Ishikawa (cell line): ENCODE data around the gene CLDN7.

Experiments used
- CEBPB ChIP-seq: IDR thresholded peaks from 2 replicates; pipeline ENCODE4 v1.6.1; 2012
- CREB1 ChIP-seq: IDR thresholded peaks from 2 replicates; pipeline ENCODE4 v1.6.1; 2012; ENCODE audit warnings: low read depth
- EGR1 ChIP-seq: IDR thresholded peaks from 2 replicates; pipeline ENCODE4 v1.6.1; 2012
- EP300 ChIP-seq: IDR thresholded peaks from 2 replicates; pipeline ENCODE4 v1.6.1; 2012; ENCODE audit warnings: borderline replicate concordance
- FOXM1 ChIP-seq: IDR thresholded peaks from 2 replicates; pipeline ENCODE4 v1.6.1; 2012; ENCODE audit warnings: low read depth, borderline replicate concordance
- NFIC ChIP-seq: IDR thresholded peaks from 2 replicates; pipeline ENCODE4 v1.6.1; 2012
- RAD21 ChIP-seq: IDR thresholded peaks from 2 replicates; pipeline ENCODE4 v1.6.1; 2012; ENCODE audit warnings: low read depth
- TAF1 ChIP-seq: IDR thresholded peaks from 2 replicates; pipeline ENCODE4 v1.6.1; 2012; ENCODE audit warnings: low read depth, mild to moderate bottlenecking
- TCF12 ChIP-seq: IDR thresholded peaks from 2 replicates; pipeline ENCODE4 v1.6.1; 2012; ENCODE audit warnings: low read depth
- TEAD4 ChIP-seq: IDR thresholded peaks from 2 replicates; pipeline ENCODE4 v1.6.1; 2012
- YY1 ChIP-seq: IDR thresholded peaks from 2 replicates; pipeline ENCODE4 v1.6.1; 2012; ENCODE audit warnings: low read depth
- ZBTB7A ChIP-seq: IDR thresholded peaks from 2 replicates; pipeline ENCODE4 v1.6.1; 2012; ENCODE audit warnings: low read depth
- TF ChIP-seq, protein P1 (sequence below): IDR thresholded peaks from 2 replicates; pipeline ENCODE4 v1.6.1; 2012; ENCODE audit warnings: low read depth, mild to moderate bottlenecking
- TF ChIP-seq, protein P2 (sequence below): IDR thresholded peaks from 2 replicates; pipeline ENCODE4 v1.6.1; 2012
- TF ChIP-seq, protein P3 (sequence below): IDR thresholded peaks from 2 replicates; pipeline ENCODE4 v1.6.1; 2012

The CLDN7 gene

DNA sequence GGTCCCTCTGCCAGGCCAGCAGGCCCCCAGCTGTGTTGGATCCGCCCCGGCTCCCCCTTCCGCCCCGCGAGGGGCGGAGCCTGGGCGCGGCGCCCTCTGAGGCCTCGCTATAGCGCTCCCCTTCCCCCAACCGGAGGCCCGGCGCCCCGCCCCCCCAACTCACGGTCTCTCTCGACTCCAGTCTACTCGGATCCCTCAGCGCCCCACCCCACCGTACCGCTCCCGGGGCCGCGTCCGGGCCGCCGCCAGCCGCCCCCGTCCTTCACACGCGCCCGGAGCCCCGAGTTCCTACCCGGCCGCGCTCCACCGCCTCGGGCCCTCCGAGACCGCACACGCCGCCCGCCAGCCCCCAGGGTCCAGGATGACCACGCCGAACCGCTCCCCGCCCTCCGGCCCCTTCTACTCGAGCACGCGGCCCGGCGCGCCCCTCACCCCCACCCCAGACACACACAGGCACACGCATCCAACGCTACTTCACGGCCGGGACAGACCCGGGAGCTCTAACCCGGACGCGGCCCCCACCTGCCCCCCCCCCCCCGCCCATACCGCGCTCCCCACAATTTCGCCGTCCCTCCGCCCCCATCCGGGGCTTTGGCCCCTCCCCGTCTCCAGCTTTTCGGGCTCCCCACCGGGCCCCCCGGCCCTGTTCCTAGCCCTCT is 24.4 kb downstream of the CLDN7 start:
- TF ChIP-seq, protein P1, sequence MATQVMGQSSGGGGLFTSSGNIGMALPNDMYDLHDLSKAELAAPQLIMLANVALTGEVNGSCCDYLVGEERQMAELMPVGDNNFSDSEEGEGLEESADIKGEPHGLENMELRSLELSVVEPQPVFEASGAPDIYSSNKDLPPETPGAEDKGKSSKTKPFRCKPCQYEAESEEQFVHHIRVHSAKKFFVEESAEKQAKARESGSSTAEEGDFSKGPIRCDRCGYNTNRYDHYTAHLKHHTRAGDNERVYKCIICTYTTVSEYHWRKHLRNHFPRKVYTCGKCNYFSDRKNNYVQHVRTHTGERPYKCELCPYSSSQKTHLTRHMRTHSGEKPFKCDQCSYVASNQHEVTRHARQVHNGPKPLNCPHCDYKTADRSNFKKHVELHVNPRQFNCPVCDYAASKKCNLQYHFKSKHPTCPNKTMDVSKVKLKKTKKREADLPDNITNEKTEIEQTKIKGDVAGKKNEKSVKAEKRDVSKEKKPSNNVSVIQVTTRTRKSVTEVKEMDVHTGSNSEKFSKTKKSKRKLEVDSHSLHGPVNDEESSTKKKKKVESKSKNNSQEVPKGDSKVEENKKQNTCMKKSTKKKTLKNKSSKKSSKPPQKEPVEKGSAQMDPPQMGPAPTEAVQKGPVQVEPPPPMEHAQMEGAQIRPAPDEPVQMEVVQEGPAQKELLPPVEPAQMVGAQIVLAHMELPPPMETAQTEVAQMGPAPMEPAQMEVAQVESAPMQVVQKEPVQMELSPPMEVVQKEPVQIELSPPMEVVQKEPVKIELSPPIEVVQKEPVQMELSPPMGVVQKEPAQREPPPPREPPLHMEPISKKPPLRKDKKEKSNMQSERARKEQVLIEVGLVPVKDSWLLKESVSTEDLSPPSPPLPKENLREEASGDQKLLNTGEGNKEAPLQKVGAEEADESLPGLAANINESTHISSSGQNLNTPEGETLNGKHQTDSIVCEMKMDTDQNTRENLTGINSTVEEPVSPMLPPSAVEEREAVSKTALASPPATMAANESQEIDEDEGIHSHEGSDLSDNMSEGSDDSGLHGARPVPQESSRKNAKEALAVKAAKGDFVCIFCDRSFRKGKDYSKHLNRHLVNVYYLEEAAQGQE: no peak
- no peak for TF ChIP-seq EP300
- peak; percentile 64 for TF ChIP-seq TAF1
- peak; percentile 46 for TF ChIP-seq TCF12
- peak; percentile 75 for TF ChIP-seq ZBTB7A
- TF ChIP-seq FOXM1: no peak
- TF ChIP-seq TEAD4: no peak
- TF ChIP-seq CREB1: no peak
- TF ChIP-seq, protein P2, sequence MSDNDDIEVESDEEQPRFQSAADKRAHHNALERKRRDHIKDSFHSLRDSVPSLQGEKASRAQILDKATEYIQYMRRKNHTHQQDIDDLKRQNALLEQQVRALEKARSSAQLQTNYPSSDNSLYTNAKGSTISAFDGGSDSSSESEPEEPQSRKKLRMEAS: peak; percentile 61

DNA sequence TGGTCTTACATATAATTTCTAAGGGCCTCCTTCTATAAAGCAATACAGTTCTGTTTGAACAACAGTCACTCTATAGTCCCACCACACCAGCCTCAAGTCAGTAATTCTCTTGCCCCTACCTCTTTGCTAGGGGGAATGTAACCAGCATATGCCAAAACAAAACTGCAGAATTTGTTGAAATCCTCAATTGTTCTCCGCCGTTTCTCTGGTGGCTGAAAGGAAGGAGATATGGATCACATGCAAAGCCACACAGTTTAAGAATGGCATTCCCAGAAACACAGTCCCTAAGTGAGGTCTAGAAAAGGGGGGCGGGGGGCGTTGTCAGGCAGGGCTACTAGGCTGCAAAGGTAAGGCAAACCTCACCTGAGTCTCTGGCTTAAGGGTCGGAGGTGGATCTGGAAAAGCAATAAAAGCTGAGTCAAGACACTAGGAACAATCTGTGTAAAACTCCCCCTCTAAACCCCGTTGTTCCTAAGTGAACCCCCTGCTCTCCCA is 25.0 kb downstream of the CLDN7 start:
- TF ChIP-seq TCF12: no peak
- TF ChIP-seq, protein P2: no peak

DNA sequence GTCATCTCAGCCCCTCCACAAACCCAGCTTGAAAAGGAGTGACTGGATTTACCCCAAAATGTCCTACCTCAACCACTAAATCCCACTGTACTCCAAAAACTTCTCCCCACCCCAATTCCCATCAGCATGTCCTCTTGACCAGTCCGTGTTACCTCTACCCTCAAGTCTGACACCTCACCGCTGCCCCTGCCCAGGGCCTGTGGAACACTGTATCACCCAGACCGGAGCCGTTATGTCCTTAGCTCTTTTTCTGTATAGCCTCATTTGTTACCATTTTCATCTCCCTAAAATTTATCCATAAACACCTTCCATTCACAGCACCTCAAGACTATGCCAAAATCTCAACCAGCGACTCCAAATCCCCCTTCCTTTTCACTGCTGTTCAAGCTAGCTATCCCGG is 25.5 kb downstream of the CLDN7 start:
- TF ChIP-seq NFIC (no peak), TAF1 (no peak)

DNA sequence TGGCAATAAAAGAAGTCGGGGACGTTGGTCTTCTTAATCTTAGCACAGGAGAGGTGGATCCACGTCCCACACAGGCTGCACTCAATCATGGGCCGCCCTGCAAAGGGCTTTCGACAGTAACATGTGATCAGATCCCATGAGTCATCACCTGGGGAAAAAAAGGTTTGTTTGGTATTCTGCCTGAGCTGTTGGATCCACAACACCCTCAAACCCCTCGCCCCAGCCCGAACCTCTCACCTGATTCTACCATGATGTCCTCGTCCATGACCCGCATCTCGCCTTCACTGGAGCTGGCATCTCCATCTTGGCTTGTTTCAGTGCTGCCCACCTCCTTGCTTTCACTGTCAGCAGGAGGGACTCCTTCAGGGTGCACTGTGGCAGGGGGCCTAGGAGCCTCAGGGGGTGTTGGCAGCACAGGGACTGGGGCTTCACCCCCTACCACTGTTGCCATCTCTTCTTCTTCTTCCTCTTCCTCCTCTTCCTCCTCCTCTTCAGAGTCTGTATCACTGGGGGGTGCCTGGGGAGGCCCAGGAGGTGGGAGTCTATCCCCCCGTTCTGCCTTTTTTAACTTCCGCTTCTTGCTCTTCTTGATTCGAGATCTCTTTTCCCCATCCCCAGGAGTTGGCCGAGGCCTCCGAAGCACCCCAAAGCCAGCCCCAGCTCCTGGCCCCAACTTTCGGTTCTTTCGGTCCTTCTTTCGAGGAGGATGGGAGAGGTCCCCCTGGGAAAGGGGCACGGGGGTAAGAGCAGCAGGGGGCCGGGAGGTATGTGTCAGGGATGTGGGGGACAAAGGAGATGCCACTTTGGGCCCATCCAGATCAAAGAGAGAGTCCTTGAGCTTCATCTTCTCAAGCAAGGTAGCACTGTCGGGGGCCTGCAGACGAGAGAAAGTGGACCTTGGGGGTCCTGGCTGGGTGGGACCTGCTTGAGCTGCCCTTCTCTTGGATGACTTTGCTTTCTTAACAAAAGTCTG is 26.3 kb downstream of the CLDN7 start:
- TF ChIP-seq TCF12: no peak
- TF ChIP-seq CREB1: no peak
- TF ChIP-seq, protein P3, sequence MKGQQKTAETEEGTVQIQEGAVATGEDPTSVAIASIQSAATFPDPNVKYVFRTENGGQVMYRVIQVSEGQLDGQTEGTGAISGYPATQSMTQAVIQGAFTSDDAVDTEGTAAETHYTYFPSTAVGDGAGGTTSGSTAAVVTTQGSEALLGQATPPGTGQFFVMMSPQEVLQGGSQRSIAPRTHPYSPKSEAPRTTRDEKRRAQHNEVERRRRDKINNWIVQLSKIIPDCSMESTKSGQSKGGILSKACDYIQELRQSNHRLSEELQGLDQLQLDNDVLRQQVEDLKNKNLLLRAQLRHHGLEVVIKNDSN: no peak
- TF ChIP-seq CEBPB: no peak
- TF ChIP-seq, protein P2: no peak
- no peak for TF ChIP-seq YY1
- no peak for TF ChIP-seq EP300
- TF ChIP-seq ZBTB7A: no peak
- no peak for TF ChIP-seq FOXM1

DNA sequence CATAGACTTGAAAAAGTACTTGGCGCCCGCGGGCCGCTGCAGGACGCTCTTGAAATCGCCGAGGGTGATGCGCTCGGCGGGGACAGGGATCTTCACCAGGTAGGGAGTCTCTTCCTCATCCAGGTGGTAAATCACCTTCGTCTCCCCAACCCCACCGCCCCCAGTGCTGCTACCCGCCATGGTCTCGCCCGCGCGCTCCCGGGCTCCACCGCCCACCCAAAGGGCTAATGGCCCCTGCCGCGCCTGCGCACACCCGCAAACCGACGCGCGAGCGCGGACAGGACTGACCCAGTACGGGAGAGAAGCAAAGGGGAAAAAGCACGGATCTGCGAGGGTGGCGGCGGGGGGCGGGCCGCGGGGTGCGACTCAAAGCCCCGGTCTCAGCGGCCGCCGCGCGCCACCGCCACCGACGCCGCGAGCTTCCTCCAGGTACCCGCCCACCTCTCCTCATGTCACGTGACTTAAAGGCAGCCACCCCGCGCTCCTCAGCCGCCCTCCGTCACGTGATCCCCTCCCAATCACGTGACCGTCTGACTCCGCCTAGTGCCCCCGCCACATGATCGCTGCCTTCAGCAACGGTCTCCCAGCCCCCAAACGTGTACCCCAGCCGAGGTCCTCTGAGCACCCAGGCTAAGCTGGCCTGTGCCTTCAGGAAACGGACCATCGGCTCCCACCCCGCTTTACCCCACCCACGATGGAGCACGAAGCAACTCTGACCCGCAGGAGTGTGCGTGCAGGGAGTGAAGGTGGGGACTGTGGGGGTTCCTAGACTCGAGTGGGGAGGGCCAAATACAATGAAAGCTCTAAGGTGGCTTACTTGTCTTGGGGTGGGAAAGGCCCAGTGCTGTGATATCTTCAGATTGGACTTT is 28.0 kb downstream of the CLDN7 start, which contains the start of gene DVL2:
Gene DVL2 (minus strand): TSS at position 435 of the 869 bp plus-strand sequence. CDS start 255 bp downstream, at position 180.
- TF ChIP-seq TEAD4 (peak; percentile 56), EGR1 (peak; percentile 59; the same call in 1 of the 2 replicates), RAD21 (no peak), EP300 (peak; percentile 38; the same call in 1 of the 2 replicates), TAF1 (peak; percentile 41; the same call in 1 of the 2 replicates), NFIC (no peak; the same call in 1 of the 2 replicates), YY1 (peak; percentile 74), ZBTB7A (no peak), FOXM1 (no peak), CREB1 (no peak), CEBPB (no peak), TCF12 (peak; percentile 48; the same call in 1 of the 2 replicates)
- TF ChIP-seq, protein P1: no peak
- TF ChIP-seq, protein P3: peak; percentile 99
- TF ChIP-seq, protein P2: peak; percentile 92
